Measurements from ENCODE around the gene ANGPTL7.
"Not testable (repeated sequence)": the region's sequence is repeated elsewhere in the genome, so short reads cannot be mapped to it uniquely, and the experiment has no call there.

ANGPTL7 gene

GRCh38 chr1:11174261-11174942 is 14.8 kb upstream of the ANGPTL7 start:
- no peak for DNase-seq

- no peak for DNase-seq
Measured at GRCh38 chr1:11175461-11175860, 13.7 kb upstream of the ANGPTL7 start.

GRCh38 chr1:11176081-11176706 is 13.0 kb upstream of the ANGPTL7 start:
- DNase-seq = no peak

GRCh38 chr1:11178021-11179015 is 10.8 kb upstream of the ANGPTL7 start:
- no peak for DNase-seq

- DNase-seq = no peak
Measured at GRCh38 chr1:11179125-11179524, 10.0 kb upstream of the ANGPTL7 start.

- not testable (repeated sequence) for DNase-seq
Measured at GRCh38 chr1:11179749-11180148, 9.4 kb upstream of the ANGPTL7 start.

- no peak for DNase-seq
Measured at GRCh38 chr1:11180342-11180744, 8.8 kb upstream of the ANGPTL7 start.

GRCh38 chr1:11182884-11183283 is 6.3 kb upstream of the ANGPTL7 start:
- no peak for DNase-seq

GRCh38 chr1:11184973-11185372 is 4.2 kb upstream of the ANGPTL7 start:
- no peak for DNase-seq

GRCh38 chr1:11187000-11187399 is 2.2 kb upstream of the ANGPTL7 start:
- no peak for DNase-seq

- DNase-seq = no peak
Measured at GRCh38 chr1:11187494-11187893, 1.7 kb upstream of the ANGPTL7 start.

GRCh38 chr1:11187931-11188330 is 1.2 kb upstream of the ANGPTL7 start:
- DNase-seq = no peak

- no peak for DNase-seq
Measured at GRCh38 chr1:11188381-11188780, 774 bp upstream of the ANGPTL7 start.

GRCh38 chr1:11193376-11193775 is 4.2 kb downstream of the ANGPTL7 start:
- DNase-seq = no peak

- peak; percentile 34 for DNase-seq
Measured at GRCh38 chr1:11194407-11195176, 5.4 kb downstream of the ANGPTL7 start.

- DNase-seq = no peak
Measured at GRCh38 chr1:11196945-11197344, 7.8 kb downstream of the ANGPTL7 start.

- no peak for DNase-seq
Measured at GRCh38 chr1:11197359-11197758, 8.2 kb downstream of the ANGPTL7 start.

- DNase-seq = no peak
Measured at GRCh38 chr1:11198257-11198656, 9.1 kb downstream of the ANGPTL7 start.

GRCh38 chr1:11198851-11199594 is 9.9 kb downstream of the ANGPTL7 start:
- no peak for DNase-seq

- DNase-seq = no peak
Measured at GRCh38 chr1:11204396-11205190, 15.4 kb downstream of the ANGPTL7 start.
